ENCODE measurements around the gene PANK1. TPM values are rescaled to one million over a fixed set of nuclear protein-coding genes. Genes with fewer than 3 reads are reported as not detected.

Gene PANK1
- total RNA-seq, 1 donor from 2014 or later = 8.2 TPM

DNA sequence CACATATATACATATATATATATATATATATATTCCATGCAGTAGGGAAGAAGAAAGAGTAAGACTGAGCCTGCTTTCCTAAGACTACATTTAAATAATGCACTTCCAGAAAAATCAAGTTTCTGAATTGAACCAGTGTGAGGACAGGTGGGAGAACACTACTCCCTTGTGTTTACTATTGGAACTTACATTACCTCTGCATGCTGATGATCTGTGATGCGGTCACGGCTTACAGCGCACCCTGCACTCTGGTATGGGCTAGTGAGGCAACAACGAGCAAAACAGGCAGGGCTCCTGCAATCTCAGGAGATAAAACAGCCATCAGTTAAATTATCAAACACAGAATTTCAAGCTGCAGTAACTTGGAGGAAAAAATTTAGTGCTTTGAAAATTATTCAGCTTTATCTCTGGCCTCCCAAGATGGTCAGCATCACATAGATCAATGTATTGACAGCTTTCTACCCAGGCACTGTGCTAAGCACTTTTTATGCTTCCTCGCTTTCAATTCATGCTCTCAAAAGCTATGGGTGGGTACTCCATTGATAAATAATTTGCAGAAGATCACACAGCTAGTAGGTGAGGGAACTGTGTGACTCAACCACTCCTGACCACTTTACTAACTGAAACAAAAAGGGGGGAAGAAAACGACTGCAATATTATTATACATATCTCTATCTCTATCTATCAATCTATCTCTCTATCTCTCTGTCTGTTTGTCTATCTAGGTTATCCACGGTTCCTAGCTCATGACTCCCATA is 89.2 kb downstream of the PANK1 start:
- H3K27me3 ChIP-seq (ENCODE audit: low read depth) = no peaks in the 10 kb centered on the region
- no peaks in the 10 kb centered on the region for H3K36me3 ChIP-seq
- H3K4me1 ChIP-seq = no peaks in the 10 kb centered on the region
- intact Hi-C loops (cut with DNase I) = no loop called here
- TF ChIP-seq, protein P1, sequence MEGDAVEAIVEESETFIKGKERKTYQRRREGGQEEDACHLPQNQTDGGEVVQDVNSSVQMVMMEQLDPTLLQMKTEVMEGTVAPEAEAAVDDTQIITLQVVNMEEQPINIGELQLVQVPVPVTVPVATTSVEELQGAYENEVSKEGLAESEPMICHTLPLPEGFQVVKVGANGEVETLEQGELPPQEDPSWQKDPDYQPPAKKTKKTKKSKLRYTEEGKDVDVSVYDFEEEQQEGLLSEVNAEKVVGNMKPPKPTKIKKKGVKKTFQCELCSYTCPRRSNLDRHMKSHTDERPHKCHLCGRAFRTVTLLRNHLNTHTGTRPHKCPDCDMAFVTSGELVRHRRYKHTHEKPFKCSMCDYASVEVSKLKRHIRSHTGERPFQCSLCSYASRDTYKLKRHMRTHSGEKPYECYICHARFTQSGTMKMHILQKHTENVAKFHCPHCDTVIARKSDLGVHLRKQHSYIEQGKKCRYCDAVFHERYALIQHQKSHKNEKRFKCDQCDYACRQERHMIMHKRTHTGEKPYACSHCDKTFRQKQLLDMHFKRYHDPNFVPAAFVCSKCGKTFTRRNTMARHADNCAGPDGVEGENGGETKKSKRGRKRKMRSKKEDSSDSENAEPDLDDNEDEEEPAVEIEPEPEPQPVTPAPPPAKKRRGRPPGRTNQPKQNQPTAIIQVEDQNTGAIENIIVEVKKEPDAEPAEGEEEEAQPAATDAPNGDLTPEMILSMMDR (IDR thresholded peaks at IDR 0.05) = no peak
- ATAC-seq = no peak
- DNase-seq = no peak
- H3K4me3 ChIP-seq = no peak overlapping the region
- no peaks in the 10 kb centered on the region for H3K9me3 ChIP-seq
- H3K27ac ChIP-seq = no peak overlapping the region

DNA sequence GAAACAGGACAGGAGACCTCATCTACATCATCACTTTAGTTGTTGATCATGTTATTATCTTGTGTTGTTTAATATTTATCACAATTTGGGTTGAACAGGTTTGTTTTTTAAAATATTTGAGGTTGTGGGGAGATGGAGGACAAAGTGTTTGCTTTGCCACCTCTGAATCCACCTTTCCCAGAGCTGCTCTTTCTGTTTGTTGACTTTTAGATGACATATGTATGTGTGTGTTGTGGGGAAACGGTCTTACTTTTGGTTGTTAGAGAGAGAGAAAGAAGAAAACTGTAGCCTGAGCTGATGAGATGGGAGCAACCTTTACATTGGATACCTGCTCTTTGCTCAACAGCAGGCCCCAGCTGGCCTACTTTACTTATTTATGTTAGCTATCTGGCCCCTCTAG is 90.6 kb downstream of the PANK1 start:
- intact Hi-C loops (cut with DNase I) = no loop called here
- ATAC-seq = no peak
- no peak overlapping the region for H3K27ac ChIP-seq

DNA sequence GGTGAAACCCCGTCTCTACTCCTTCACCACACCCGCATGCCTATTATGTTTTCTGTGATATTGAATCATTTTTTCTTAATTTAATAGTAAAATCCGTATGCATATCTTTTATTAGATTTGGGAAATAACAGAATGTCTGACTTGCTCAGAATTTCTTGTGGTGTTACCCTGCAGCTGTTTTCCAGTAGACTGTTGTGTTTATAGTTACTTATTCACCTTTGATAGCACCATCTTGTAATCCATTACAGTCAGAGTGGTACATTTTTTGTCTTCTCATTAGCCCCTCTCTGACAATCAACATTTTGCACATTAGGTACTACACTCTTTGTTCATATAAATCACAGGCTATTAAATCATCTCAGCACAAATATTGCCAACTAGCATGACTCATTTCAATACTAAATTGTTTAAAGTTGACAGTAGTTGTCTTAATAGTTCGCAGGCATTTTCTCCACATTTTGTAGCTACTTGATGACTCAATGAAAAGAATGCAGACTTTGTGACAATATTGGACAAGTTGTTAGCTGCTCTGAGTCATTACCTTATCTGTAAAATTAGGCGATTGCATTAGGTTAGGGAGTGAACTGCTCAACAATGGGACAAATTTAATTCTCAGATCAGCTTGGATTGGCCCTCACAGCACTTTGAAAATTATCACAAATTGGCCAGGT is 91.8 kb downstream of the PANK1 start:
- no peak overlapping the region for H3K27ac ChIP-seq
- no peaks in the 10 kb centered on the region for H3K9me3 ChIP-seq
- no peaks in the 10 kb centered on the region for H3K27me3 ChIP-seq (ENCODE audit: low read depth)
- ATAC-seq = peak in 1 of 2 donors; percentile 83
- H3K36me3 ChIP-seq = no peaks in the 10 kb centered on the region
- DNase-seq = no peak
- H3K4me3 ChIP-seq = no peak overlapping the region
- TF ChIP-seq, protein P1 (IDR thresholded peaks at IDR 0.05) = no peak
- H3K4me1 ChIP-seq = no peaks in the 10 kb centered on the region
- intact Hi-C loops (cut with DNase I) = no loop called here

More for the DNA sequence above, 90.6 kb downstream of the PANK1 start:
- Histone ChIP-seq H3K4me1 (no peaks in the 10 kb centered on the region), H3K36me3 (no peaks in the 10 kb centered on the region), H3K4me3 (no peak overlapping the region), H3K9me3 (no peaks in the 10 kb centered on the region), H3K27me3 (ENCODE audit: low read depth) (no peaks in the 10 kb centered on the region)
- DNase-seq = no peak
- TF ChIP-seq, protein P1 (IDR thresholded peaks at IDR 0.05) = no peak

DNA sequence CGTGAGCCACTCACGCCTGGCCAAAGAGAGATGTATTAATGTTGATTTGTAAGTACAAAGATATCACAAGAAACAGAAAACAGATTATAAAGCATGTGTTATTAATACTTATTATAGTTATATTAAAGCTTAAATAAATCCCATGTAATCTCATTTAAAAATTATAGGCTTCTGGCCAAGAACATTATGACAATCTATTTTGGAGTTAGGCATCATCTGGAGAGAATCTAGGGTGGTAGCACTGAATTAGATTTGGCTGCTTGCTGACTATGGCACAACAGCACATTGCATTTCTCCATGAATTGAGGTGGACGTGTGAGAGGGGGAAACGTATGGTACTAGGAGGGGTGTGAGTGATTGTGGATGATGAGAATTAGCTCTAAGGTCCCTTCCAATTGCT is 92.8 kb downstream of the PANK1 start:
- no peak overlapping the region for H3K4me3 ChIP-seq
- intact Hi-C loops (cut with DNase I) = no loop called here
- ATAC-seq = no peak
- TF ChIP-seq, protein P1 (IDR thresholded peaks at IDR 0.05) = no peak
- H3K27me3 ChIP-seq (ENCODE audit: low read depth) = no peaks in the 10 kb centered on the region
- H3K9me3 ChIP-seq = no peaks in the 10 kb centered on the region
- H3K36me3 ChIP-seq = no peaks in the 10 kb centered on the region
- H3K27ac ChIP-seq = no peak overlapping the region
- no peaks in the 10 kb centered on the region for H3K4me1 ChIP-seq
- no peak for DNase-seq

DNA sequence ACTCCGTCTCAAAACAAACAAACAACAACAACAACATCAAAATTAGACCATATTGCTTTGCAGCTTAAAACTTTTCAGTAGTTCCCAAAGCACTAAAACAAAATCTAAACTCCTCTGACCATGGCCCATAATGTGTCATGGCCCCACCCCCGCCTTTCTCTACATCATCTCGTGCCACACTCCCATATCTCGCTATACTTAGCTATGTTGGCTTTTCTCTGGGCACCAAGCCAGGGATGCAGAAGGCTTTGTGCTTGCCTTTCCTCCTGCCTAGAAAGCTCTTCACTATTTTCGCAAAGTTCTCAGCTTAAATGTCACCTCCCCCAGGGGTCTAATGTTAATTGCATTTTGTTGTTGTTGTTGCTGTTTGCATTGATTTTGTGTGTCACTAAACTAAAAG is 94.5 kb downstream of the PANK1 start:
- no peaks in the 10 kb centered on the region for H3K36me3 ChIP-seq
- TF ChIP-seq, protein P1 (IDR thresholded peaks at IDR 0.05) = no peak
- H3K9me3 ChIP-seq = no peaks in the 10 kb centered on the region
- no peaks in the 10 kb centered on the region for H3K27me3 ChIP-seq (ENCODE audit: low read depth)
- intact Hi-C loops (cut with DNase I) = no loop called here
- DNase-seq (no peak), ATAC-seq (no peak)
- no peaks in the 10 kb centered on the region for H3K4me1 ChIP-seq
- no peak overlapping the region for H3K4me3 ChIP-seq
- no peak overlapping the region for H3K27ac ChIP-seq

Measured in lower lobe of right lung (tissue), 2 donors.